HEK293 (cell line): ENCODE measurements around the gene TYSND1.

Source experiments
- CTCF ChIP-seq: fragments of 450-650 bp; formaldehyde crosslinking; IDR thresholded peaks from 2 replicates; pipeline ENCODE4 v1.5.1; 2016; ENCODE audit warnings: missing biosample characterization, missing genetic modification characterization
- HOXA7 ChIP-seq: sonication (generic); formaldehyde crosslinking; IDR thresholded peaks from 2 replicates; pipeline ENCODE4 v1.8.1; 2022; ENCODE audit warnings: missing genetic modification reagents, borderline replicate concordance
- REST ChIP-seq: fragments of 450-650 bp; formaldehyde crosslinking; IDR thresholded peaks from 2 replicates; pipeline ENCODE4 v1.5.1; 2016; ENCODE audit warnings: missing biosample characterization, missing genetic modification characterization
- ZNF239 ChIP-seq: fragments of 450-650 bp; formaldehyde crosslinking; IDR thresholded peaks from 2 replicates; pipeline ENCODE4 v1.5.1; 2016; ENCODE audit warnings: missing biosample characterization, missing genetic modification characterization

GRCh38 chr10:70140297-70140696 is 6.2 kb downstream of the TYSND1 start:
- TF ChIP-seq REST (no peak), HOXA7 (CRISPR knock-in tag) (no peak), CTCF (no peak), ZNF239 (tag by site-specific recombination) (no peak)
